ENCODE measurements around the gene VIT.

GRCh38 chr2:36771671-36772070, 75.2 kb downstream of the VIT start:
- no peak for TF ChIP-seq POLR2AphosphoS5 (IDR thresholded peaks at IDR 0.05)
- TF ChIP-seq CTCF (IDR thresholded peaks at IDR 0.05), result no peak

All from esophagus muscularis mucosa (tissue), 3 donors.